Heart right ventricle (tissue), 16 donors: ENCODE measurements around the gene CWC27. TPM values are rescaled to one million over a fixed set of nuclear protein-coding genes. Genes with fewer than 3 reads are reported as not detected.

Experiments used
- ATAC-seq, 8 donors: fragments of 200-7000 bp; cut with Tn5 transposase; one replicate each; pipeline ENCODE4 v1.9.1; 2020; ENCODE audit warnings: mild to moderate bottlenecking in 8 of 8, moderate library complexity in 8 of 8, moderate number of reproducible peaks in 1 of 8
- DNase-seq, 2 donors: peaks; one replicate each; pipeline ENCODE4 v3.0.0-alpha.2; 2020
- H3K27ac ChIP-seq, 10 donors: fragments of 200-600 bp; sonication (generic) in 2 of 10; one replicate each; pipeline versions ENCODE4 v1.5.0 to v1.8.0; 2020 to 2022; ENCODE audit warnings: mild to moderate bottlenecking in 3 of 10
- H3K27me3 ChIP-seq, 7 donors: fragments of 200-600 bp; one replicate each; pipeline ENCODE4 v1.8.0; 2021 to 2022; ENCODE audit warnings: mild to moderate bottlenecking in 2 of 7
- H3K36me3 ChIP-seq, 9 donors: fragments of 200-600 bp; sonication (generic) in 1 of 9; one replicate each; pipeline versions ENCODE4 v1.5.0 to v1.8.0; 2020 to 2022; ENCODE audit warnings: mild to moderate bottlenecking in 2 of 9
- H3K4me1 ChIP-seq, 9 donors: fragments of 200-600 bp; sonication (generic) in 1 of 9; one replicate each; pipeline versions ENCODE4 v1.5.0 to v1.8.0; 2020 to 2022; ENCODE audit warnings: mild to moderate bottlenecking in 4 of 9
- H3K4me3 ChIP-seq, 10 donors: fragments of 200-600 bp; sonication (generic) in 2 of 10; one replicate each; pipeline versions ENCODE4 v1.5.0 to v1.8.0; 2020 to 2022; ENCODE audit warnings: mild to moderate bottlenecking in 7 of 10, moderate library complexity in 2 of 10
- H3K9me3 ChIP-seq, 11 donors: fragments of 200-600 bp in 10 of 11; sonication (generic) in 2 of 11; one replicate each; pipeline versions ENCODE4 v1.5.0 to v1.8.0; 2013 to 2022; ENCODE audit warnings: mild to moderate bottlenecking in 2 of 11, control low read depth in 1 of 11, moderate library complexity in 1 of 11
- WGBS, 2 donors: extraction: QIAGEN DNeasy Blood & Tissue Kit; methylation state at CpG; one replicate each; pipeline ENCODE4 v1.1.7; 2013; ENCODE audit warnings: inconsistent platforms in 1 of 2; 5-methylcytosine and 5-hydroxymethylcytosine counted together
- intact Hi-C, 10 donors: fragments of 100-400 bp; cut with DNase I; formaldehyde crosslinking; loops; one replicate each; pipeline versions ENCODE4 v1.11.1 to v1.14.2; 2022
- polyA plus RNA-seq, 2 donors: library from polyadenylated mRNA; stranded (reverse); fragments of 200-250 nt; gene quantifications; one replicate each; pipeline ENCODE4 v1.2.3, GENCODE V29; 2013
- total RNA-seq, 10 donors: library from RNA; stranded (reverse); fragmentation: NEBNext Ultra II Directional in 3 of 10; extraction: Animal tissue kit (Norgen Biotek cat#: 25700) in 3 of 10; gene quantifications; one replicate each; pipeline versions ENCODE4 v1.2.1 to v1.2.4, GENCODE V29; 2021 to 2023
- TF ChIP-seq, protein P1 (sequence below), 9 donors: fragments of 200-600 bp; sonication (generic) in 2 of 9; IDR thresholded peaks; one replicate each; pipeline versions ENCODE4 v1.5.0 to v1.8.0; 2021 to 2022; ENCODE audit warnings: antibody characterized with exemption in 9 of 9, mild to moderate bottlenecking in 5 of 9, moderate library complexity in 1 of 9
- donor health status: Arrhythmogenic right ventricular cardiomyopathy.
- donor health status: ischemic (EF 13 %, LVEDD 7.1; RV severe dilation, severe dysfunction).
- donor health status: healthy with polysubstance abuse.
- donor health status: DM: no; HTN: yes; CAD: no.
- donor health status: DM: no; HTN: no; CAD: no.
- donor health status: ischemic (EF 25% LVEDD 6.9; RV normal size, moderate dysfunction).
- donor health status: ischemic (EF 25% LVEDD 5.7; RV mildly dilated, moderate dysfunction).
- donor health status: healthy.
- donor health status: DM: yes; HTN: yes; CAD: no.
- donor health status: Ischemic cardiomyopathy.
- donor health status: ischemic (EF 35%, LVEDD 5.7; RV mildly dilated, moderate dysfunction).
- donor health status: nonischemic (EF 11% LVEDD 7.7; RV severe dilation, severe dysfunction).
- donor health status: DM: yes; HTN: yes; CAD: no.
- donor health status: PGD.
- donor health status: ischemic (EF 29% LVEDD 5.4; RV normal size, mild dysfunction).
- donor health status: nonischemic (EF 23%, LVEDD 6.1; RV moderate dilation, normal function).

The CWC27 gene
- total and polyA plus RNA-seq, 12 donors, result 18.7 to 32.1 (median 23.5) TPM

DNA sequence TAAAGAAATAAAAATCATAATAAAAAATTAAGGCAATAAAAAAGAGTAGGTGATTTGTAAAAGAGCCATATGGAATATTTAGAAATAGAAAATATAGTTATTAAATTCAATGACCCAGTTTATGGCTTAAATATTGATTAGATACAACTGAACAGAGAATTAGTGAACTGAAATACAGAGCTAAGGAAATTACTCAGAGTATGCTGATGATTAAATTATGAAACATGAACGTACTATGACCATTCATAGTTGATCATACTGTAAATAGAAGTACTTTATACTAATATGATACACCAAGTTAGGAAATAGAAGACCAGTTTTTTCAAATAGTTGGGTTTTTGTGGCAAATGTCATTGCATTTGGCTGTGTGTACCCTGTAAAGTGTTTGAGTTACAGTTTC is 194.5 kb downstream of the CWC27 start:
- DNase-seq, result no peak
- Histone ChIP-seq H3K4me3 (no peak overlapping the region), H3K27me3 (no peaks in the 10 kb centered on the region), H3K36me3 (no peaks in the 10 kb centered on the region), H3K9me3 (peaks cover 0 to 21% (median 6%) of the 10 kb centered on the region in 11 donors), H3K4me1 (no peaks in the 10 kb centered on the region), H3K27ac (no peak overlapping the region)
- ATAC-seq, result no peak
- TF ChIP-seq, protein P1, sequence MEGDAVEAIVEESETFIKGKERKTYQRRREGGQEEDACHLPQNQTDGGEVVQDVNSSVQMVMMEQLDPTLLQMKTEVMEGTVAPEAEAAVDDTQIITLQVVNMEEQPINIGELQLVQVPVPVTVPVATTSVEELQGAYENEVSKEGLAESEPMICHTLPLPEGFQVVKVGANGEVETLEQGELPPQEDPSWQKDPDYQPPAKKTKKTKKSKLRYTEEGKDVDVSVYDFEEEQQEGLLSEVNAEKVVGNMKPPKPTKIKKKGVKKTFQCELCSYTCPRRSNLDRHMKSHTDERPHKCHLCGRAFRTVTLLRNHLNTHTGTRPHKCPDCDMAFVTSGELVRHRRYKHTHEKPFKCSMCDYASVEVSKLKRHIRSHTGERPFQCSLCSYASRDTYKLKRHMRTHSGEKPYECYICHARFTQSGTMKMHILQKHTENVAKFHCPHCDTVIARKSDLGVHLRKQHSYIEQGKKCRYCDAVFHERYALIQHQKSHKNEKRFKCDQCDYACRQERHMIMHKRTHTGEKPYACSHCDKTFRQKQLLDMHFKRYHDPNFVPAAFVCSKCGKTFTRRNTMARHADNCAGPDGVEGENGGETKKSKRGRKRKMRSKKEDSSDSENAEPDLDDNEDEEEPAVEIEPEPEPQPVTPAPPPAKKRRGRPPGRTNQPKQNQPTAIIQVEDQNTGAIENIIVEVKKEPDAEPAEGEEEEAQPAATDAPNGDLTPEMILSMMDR (IDR thresholded peaks at IDR 0.05), result no peak
- 96 to 100% methylated on average over 1 of the region's 1 CpG for WGBS, 2 donors
- intact Hi-C loops, result loop anchor here in 3 of 10 donors (5.0 to 10.0 kb wide), 2 partner anchors 519 to 522 kb away; partner anchors contain the start of gene ADAMTS6 (in 3 of the 3)

DNA sequence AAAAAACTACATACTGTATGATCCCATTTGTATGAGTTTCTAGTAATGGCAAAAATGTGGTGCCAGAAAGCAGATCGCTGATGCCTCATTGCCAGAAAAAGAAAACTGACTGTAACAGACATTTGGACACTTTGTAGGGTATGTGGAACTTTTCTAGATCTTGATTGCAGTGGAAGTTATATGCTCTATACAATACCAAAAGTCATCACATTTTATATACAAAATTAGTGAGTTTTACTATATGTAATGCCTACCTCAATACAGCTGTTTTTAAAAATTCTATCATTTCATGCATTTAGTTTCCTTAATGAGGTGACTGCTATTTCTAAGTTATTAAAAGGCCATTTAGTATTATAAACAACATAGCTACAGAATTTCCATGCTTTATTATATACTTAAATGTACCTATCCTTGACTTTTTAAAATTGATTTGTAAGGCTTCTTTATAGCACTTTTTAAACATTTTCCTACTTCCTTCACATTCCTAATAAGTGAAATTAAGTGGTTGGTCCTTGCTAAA is 199.9 kb downstream of the CWC27 start:
- Histone ChIP-seq H3K4me3 (no peak overlapping the region), H3K27me3 (no peaks in the 10 kb centered on the region), H3K36me3 (peaks cover 0 to 14% (median 0%) of the 10 kb centered on the region in 9 donors), H3K9me3 (peaks cover 0 to 5% (median under 1%) of the 10 kb centered on the region in 11 donors), H3K4me1 (peaks cover 0 to 21% (median 5%) of the 10 kb centered on the region in 9 donors), H3K27ac (no peak overlapping the region)
- no peak for DNase-seq
- intact Hi-C loops, result loop anchor here in 2 of 10 donors (10.0 kb wide), 1 partner anchor 516 kb away; the partner anchor contains the start of gene ADAMTS6 (in 2 of the 2)
- TF ChIP-seq, protein P1 (IDR thresholded peaks at IDR 0.05), result no peak
- ATAC-seq, result no peak
- WGBS, 2 donors, result 93 to 96% methylated on average over 1 of the region's 1 CpG

DNA sequence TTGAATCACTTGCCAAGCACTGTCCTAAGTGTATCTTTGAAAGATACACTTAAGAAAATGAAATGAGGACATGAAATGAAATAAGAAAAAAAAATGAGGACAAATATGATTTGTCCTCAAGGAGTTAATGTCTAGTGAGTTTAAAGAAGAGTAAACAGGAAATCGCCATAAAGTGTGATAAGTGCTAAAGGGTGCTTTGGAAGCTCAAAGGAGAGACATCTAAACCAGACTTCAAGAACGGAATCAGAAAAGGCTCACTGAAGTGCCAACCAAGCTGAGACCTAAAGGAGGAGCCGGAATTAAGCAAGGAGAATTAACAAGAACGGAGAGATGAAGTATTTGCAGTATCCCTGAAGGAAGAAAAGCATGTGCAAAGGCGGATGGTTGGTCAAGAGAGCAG is 200.8 kb downstream of the CWC27 start:
- 78 to 83% methylated on average over 5 of the region's 5 CpGs for WGBS, 2 donors
- Histone ChIP-seq H3K4me1 (peaks cover 0 to 22% (median 6%) of the 10 kb centered on the region in 9 donors), H3K27me3 (no peaks in the 10 kb centered on the region), H3K4me3 (no peak overlapping the region), H3K36me3 (peaks cover 0 to 14% (median 0%) of the 10 kb centered on the region in 9 donors), H3K27ac (no peak overlapping the region), H3K9me3 (no peaks in the 10 kb centered on the region)
- ATAC-seq (no peak), DNase-seq (no peak)
- TF ChIP-seq, protein P1 (IDR thresholded peaks at IDR 0.05), result no peak
- intact Hi-C loops, result loop anchor here in 2 of 10 donors (10.0 kb wide), 1 partner anchor 515 kb away; the partner anchor contains the start of gene ADAMTS6 (in 2 of the 2)

DNA sequence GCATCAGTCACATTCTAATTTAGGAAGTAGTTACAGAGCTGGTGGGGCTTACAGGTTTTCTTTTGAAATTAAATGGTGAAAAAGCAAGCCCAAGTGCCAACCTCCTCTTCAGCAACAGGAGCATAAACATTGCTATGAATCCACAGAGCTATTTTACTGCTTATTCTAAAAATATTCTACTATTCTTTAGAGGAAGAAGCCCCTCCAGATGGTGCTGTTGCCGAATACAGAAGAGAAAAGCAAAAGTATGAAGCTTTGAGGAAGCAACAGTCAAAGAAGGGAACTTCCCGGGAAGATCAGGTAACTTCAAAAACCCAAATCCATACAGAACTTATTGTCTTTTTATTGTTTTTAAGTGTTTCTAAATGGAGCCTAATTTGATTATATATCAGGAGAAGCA is 202.8 kb downstream of the CWC27 start:
- 35 to 47% methylated on average over 2 of the region's 2 CpGs for WGBS, 2 donors
- H3K9me3 ChIP-seq, result no peaks in the 10 kb centered on the region
- no peaks in the 10 kb centered on the region for H3K27me3 ChIP-seq
- ATAC-seq (no peak), DNase-seq (no peak)
- H3K36me3 ChIP-seq, result peaks cover 0 to 14% (median 0%) of the 10 kb centered on the region in 9 donors
- no peak overlapping the region for H3K27ac ChIP-seq
- peaks cover 0 to 22% (median 6%) of the 10 kb centered on the region in 9 donors for H3K4me1 ChIP-seq
- TF ChIP-seq, protein P1 (IDR thresholded peaks at IDR 0.05), result peak in 5 of 9 donors; percentile 37 to 53 (median 40)
- H3K4me3 ChIP-seq, result no peak overlapping the region
- intact Hi-C loops, result loop anchor here in 3 of 10 donors (5.0 to 10.0 kb wide), 3 partner anchors 123 to 511 kb away; partner anchors contain the start of gene ADAMTS6 (in 1 of the 3)
